EL (cell line): ENCODE results near the gene LIN37.
"Not testable (repeated sequence)": the region's sequence is repeated elsewhere in the genome, so short reads cannot be mapped to it uniquely, and the experiment has no call there.

Source experiments
- DNase-seq: peaks from one replicate; pipeline ENCODE4 v3.0.0-alpha.2; 2016

The LIN37 gene

DNA sequence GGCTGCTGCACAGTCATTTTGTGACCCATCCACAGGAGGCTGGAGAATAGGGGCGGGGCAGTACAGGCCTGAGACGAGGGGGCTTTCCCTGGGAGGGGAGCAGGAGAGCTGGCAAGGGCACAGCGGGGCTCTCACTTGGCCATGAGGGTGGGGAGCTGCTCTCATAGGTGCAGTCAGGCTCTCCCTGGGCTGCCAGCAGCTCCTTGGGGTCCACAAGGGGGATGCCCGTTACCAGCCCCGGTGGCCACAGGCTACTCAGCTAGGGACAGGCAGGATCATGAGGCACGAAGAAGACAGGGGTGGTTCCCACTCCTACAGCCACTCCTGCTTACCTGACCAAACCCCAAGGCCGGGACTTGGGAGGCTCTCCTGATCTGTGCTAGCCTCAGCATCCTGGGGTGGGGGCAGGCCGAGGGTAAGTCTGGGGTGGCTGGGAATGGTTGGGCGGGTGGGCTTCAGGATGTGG is 43.5 kb downstream of the LIN37 start:
- DNase-seq = no peak

DNA sequence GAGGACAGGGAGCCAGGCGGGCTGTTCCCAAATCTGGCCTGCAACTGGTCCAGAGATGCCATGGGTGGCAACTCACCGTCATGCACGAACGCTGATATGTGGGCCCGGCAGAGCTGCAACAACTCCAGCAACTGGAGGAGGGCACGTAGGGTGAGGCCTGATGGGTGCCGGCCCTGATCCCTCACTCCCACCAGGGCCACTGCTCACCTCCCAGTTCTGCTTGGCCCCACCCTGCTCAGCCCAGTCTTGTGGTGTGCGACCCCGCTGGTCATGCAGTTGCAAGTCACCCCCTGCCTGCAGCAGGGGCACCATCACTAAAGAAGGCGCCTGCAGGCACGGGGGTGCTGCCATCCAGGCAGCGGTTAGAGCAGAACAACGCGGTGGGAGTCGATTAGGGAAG is 43.9 kb downstream of the LIN37 start:
- no peak for DNase-seq

DNA sequence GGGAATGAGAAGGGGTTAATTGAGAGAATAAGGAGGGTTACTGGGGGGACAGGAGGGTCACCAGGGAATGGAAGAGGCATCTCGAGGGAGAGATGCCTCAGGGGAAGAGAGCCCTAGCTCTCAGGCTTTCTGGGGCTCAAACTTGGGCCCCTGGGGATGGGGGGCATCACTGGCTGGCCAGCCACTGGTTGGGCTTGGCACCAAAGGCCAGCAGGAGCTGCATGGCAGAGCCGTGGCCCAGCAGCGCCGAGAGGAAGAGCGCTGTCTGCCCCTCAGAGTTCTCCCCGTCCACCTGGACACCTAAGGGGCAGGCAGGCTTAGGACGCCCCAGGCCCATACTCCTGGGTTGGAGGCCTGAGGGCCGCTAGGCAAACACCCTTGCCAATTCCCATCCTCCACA is 44.5 kb downstream of the LIN37 start:
- no peak for DNase-seq

GRCh38 chr19:35793381-35794165 is 45.2 kb downstream of the LIN37 start:
- peak; percentile 21 for DNase-seq

GRCh38 chr19:35795564-35795963 is 47.2 kb downstream of the LIN37 start:
- DNase-seq = not testable (repeated sequence)

GRCh38 chr19:35796645-35797542 is 48.5 kb downstream of the LIN37 start:
- no peak for DNase-seq

DNA sequence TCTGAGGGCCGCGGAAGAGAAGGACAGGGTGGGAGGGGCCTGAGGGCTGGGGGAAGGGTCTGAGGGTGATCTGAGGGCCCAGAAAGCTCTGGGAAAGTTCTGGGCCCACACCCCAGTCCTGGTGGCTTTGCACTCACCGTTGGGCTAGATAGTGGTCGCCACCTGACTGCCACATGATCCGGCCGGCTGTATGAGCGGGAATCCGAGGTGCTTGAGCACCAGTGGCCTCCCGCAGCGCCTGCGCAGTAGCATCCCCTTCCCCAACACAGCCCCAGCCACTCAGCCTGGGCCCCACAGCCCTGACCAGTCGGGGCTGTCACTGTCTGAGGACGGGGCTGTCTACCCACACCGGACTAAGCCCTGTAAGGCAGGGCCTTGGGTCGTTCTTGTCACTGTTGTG is 49.3 kb downstream of the LIN37 start:
- no peak for DNase-seq

GRCh38 chr19:35801828-35802227 is 53.5 kb downstream of the LIN37 start:
- DNase-seq = no peak
